ENCODE results near the gene KIAA1958.
"Not testable (repeated sequence)": the region's sequence is repeated elsewhere in the genome, so short reads cannot be mapped to it uniquely, and the experiment has no call there.

KIAA1958 gene

DNA sequence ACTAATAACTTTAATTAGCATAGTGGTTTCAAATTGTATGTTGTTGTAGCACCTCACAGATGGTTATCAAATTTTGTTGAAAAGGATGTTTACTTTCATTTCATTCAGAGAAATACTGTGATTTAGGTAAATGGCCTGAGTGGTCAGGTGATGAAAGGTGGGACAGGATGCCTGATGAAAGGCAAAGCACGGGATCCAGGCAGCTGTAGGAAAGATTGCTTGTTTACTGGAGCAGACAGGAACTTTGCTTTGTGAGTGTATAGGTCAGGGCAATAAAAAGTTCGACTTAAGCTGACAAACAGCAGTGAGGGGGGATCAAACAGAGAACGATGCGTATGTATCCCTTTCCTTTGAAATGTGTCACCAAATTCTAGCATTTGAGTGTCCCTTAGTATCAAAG is 19.0 kb downstream of the KIAA1958 start:
- ChIA-PET CTCF (no interaction called here), POLR2A (no interaction called here)
- DNase-seq (ENCODE audit: extremely low spot score): no peak
- TF ChIP-seq SUZ12 (IDR thresholded peaks at IDR 0.05) (no peak), NFRKB (IDR thresholded peaks at IDR 0.05) (no peak), CTBP1 (IDR thresholded peaks at IDR 0.05; ENCODE audit: borderline replicate concordance) (no peak), LEF1 (IDR thresholded peaks at IDR 0.05; ENCODE audit: borderline replicate concordance) (no peak), FOXK2 (IDR thresholded peaks at IDR 0.05) (no peak), BHLHE40 (IDR thresholded peaks at IDR 0.05; ENCODE audit: borderline replicate concordance) (no peak), SP1 (IDR thresholded peaks at IDR 0.05) (no peak), TARDBP (IDR thresholded peaks at IDR 0.05) (no peak), ELF4 (IDR thresholded peaks at IDR 0.05) (no peak), ARNT (IDR thresholded peaks at IDR 0.05) (no peak), L3MBTL2 (conservative IDR thresholded peaks at IDR 0.05) (no peak), FOXM1 (IDR thresholded peaks at IDR 0.05; ENCODE audit: borderline replicate concordance) (no peak)

DNA sequence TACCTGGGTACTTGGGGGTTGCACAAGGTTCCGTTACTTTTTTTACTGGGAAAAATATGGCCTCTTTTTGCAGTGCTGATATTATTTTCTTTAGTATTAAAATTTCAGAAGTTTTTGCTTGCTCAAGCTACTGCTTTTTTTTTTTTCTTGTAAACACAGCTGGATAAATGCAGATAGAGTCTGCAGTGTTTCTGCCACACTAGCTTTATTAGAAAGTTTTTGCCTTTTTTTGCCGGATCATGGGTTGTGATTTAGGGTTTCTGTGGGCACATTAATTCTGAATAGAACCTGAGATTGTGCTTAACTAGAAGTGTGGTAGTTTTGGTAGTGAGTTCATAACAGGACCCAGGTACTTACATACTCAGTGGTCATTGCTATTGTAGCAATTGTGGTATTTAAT is 19.9 kb downstream of the KIAA1958 start:
- TF ChIP-seq, protein P1, sequence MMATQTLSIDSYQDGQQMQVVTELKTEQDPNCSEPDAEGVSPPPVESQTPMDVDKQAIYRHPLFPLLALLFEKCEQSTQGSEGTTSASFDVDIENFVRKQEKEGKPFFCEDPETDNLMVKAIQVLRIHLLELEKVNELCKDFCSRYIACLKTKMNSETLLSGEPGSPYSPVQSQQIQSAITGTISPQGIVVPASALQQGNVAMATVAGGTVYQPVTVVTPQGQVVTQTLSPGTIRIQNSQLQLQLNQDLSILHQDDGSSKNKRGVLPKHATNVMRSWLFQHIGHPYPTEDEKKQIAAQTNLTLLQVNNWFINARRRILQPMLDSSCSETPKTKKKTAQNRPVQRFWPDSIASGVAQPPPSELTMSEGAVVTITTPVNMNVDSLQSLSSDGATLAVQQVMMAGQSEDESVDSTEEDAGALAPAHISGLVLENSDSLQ (IDR thresholded peaks at IDR 0.05): no peak
- TF ChIP-seq NFRKB (IDR thresholded peaks at IDR 0.05) (no peak), BHLHE40 (IDR thresholded peaks at IDR 0.05; ENCODE audit: borderline replicate concordance) (no peak), ZNF384 (IDR thresholded peaks at IDR 0.05) (no peak), LEF1 (IDR thresholded peaks at IDR 0.05; ENCODE audit: borderline replicate concordance) (no peak), FOXM1 (IDR thresholded peaks at IDR 0.05; ENCODE audit: borderline replicate concordance) (no peak), CTBP1 (IDR thresholded peaks at IDR 0.05; ENCODE audit: borderline replicate concordance) (no peak), SUZ12 (IDR thresholded peaks at IDR 0.05) (no peak), FOXK2 (IDR thresholded peaks at IDR 0.05) (no peak), SP1 (IDR thresholded peaks at IDR 0.05) (no peak), L3MBTL2 (conservative IDR thresholded peaks at IDR 0.05) (no peak), ELF4 (IDR thresholded peaks at IDR 0.05) (no peak), FOXA1 (IDR thresholded peaks at IDR 0.05) (no peak), HDGF (IDR thresholded peaks at IDR 0.05; ENCODE audit: borderline replicate concordance) (no peak), ARNT (IDR thresholded peaks at IDR 0.05) (no peak), TARDBP (IDR thresholded peaks at IDR 0.05) (no peak)
- ChIA-PET CTCF (interaction anchor here (0.6 kb wide), 1 partner anchor 187 kb away, joined by 4 read pairs; no protein-coding TSS in a partner anchor), POLR2A (no interaction called here)
- DNase-seq (ENCODE audit: extremely low spot score): no peak

DNA sequence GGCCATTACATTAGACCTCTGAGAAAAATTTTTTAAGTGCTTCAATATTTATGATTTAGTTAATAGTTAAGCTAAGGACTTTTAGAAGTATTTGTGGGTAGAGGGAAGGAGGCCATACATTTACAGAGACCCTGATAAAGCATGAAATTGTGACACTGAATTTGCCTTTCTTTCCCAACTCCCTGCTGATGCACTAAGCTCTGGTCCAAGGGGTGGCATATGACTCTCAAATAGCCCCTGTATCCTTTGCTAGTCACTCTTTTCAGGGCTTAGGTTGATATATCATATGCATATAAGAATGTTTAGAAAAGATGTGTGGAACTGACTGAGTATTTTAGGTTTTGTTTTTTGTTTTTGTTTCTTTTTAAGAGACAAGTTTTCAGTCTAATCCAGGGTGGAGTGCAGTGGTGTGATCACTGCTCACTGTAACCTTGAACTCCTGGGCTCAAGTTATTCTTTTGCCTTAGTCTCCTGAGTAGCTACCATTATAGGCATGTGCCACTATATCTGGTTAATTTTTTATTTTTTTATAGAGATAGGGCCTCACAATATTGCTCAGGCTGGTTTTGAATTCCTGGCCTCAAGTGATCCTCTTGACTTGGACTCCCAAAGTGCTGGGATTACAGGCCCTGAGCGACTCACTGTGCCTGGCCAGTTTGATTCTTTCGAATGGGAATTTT is 20.5 kb downstream of the KIAA1958 start:
- CTCF ChIA-PET: no interaction called here
- no peak for DNase-seq (ENCODE audit: extremely low spot score)
- POLR2A ChIA-PET: no interaction called here
- TF ChIP-seq LEF1 (IDR thresholded peaks at IDR 0.05; ENCODE audit: borderline replicate concordance) (no peak), CTBP1 (IDR thresholded peaks at IDR 0.05; ENCODE audit: borderline replicate concordance) (no peak), FOXK2 (IDR thresholded peaks at IDR 0.05) (no peak), FOXM1 (IDR thresholded peaks at IDR 0.05; ENCODE audit: borderline replicate concordance) (no peak), HDGF (IDR thresholded peaks at IDR 0.05; ENCODE audit: borderline replicate concordance) (no peak), SUZ12 (IDR thresholded peaks at IDR 0.05) (no peak), ELF4 (IDR thresholded peaks at IDR 0.05) (no peak), ARNT (IDR thresholded peaks at IDR 0.05) (no peak), BHLHE40 (IDR thresholded peaks at IDR 0.05; ENCODE audit: borderline replicate concordance) (no peak)

DNA sequence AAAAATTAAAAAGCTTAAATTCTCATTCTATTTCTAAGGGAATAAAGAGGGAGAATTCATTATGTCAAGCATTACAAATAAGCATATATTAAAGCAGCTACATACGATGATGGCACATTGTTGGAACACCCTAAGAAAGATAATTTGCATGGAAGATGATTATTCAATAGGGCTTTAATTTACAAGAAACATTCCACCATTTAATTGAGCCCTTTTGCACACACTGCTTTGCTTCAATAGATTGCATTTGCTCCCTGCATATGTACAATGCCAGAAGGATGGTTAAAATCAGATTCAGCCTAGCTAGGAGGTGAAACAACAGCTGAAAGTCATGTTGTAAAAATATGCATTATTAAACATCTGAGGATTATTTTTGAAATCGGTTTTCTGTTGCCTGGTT is 21.8 kb downstream of the KIAA1958 start:
- TF ChIP-seq SUZ12 (IDR thresholded peaks at IDR 0.05) (no peak), ARNT (IDR thresholded peaks at IDR 0.05) (no peak), FOXA1 (IDR thresholded peaks at IDR 0.05) (no peak), FOXK2 (IDR thresholded peaks at IDR 0.05) (no peak), ELF4 (IDR thresholded peaks at IDR 0.05) (no peak), LEF1 (IDR thresholded peaks at IDR 0.05; ENCODE audit: borderline replicate concordance) (no peak), ZNF384 (IDR thresholded peaks at IDR 0.05) (no peak), FOXM1 (IDR thresholded peaks at IDR 0.05; ENCODE audit: borderline replicate concordance) (no peak), CTBP1 (IDR thresholded peaks at IDR 0.05; ENCODE audit: borderline replicate concordance) (no peak), NFRKB (IDR thresholded peaks at IDR 0.05) (no peak), HDGF (IDR thresholded peaks at IDR 0.05; ENCODE audit: borderline replicate concordance) (no peak)
- ChIA-PET POLR2A (no interaction called here), CTCF (no interaction called here)
- DNase-seq (ENCODE audit: extremely low spot score): no peak

DNA sequence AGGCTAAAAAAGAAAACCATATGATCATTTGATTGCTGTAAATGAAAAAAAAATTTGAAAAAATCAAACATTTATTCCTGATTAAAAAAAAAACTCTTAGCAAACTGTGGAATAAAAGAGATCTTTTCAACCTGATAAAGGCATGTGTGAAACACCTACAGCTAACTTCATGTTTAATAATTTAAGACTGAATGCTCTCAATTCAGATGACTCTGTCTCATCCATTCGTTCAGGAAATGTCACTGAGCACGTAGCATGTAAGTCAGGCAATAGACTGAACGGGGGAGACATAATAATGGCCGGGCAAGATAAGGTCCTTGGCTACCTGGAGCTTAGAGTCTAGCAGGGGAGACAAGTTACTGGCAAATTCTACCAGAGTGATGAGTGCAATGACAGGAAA is 25.8 kb downstream of the KIAA1958 start:
- POLR2A ChIA-PET; CTCF ChIA-PET; DNase-seq (ENCODE audit: extremely low spot score): not testable (repeated sequence)

DNA sequence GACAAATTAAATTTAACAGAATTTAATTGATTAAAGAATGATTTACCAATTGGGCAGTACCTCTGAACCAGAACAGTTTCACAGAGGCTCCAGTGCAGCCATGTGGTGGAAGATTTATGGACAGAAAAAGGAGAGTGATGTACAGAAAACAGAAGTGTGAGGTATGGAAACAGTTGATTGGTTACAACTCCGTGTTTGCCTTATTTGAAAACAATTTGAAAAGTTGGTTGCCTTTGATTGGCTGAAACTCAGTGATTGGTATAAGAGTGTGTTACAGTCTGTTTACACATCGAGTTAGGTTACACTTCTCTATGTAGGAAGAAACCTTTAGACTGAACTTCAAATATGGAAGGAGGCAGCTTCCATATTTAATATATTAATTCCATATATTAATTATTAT is 30.1 kb downstream of the KIAA1958 start:
- CTCF ChIA-PET: interaction anchor here (0.6 to 0.7 kb wide), 2 partner anchors 57 to 71 kb away, joined by 4 read pairs; no protein-coding TSS in a partner anchor
- TF ChIP-seq SUZ12 (IDR thresholded peaks at IDR 0.05): no peak
- TF ChIP-seq ARNT (IDR thresholded peaks at IDR 0.05): no peak
- TF ChIP-seq LEF1 (IDR thresholded peaks at IDR 0.05; ENCODE audit: borderline replicate concordance): no peak
- no peak for TF ChIP-seq SP1 (IDR thresholded peaks at IDR 0.05)
- TF ChIP-seq L3MBTL2 (conservative IDR thresholded peaks at IDR 0.05): no peak
- no peak for TF ChIP-seq BHLHE40 (IDR thresholded peaks at IDR 0.05; ENCODE audit: borderline replicate concordance)
- TF ChIP-seq FOXK2 (IDR thresholded peaks at IDR 0.05): no peak
- no peak for TF ChIP-seq FOXA1 (IDR thresholded peaks at IDR 0.05)
- TF ChIP-seq FOXM1 (IDR thresholded peaks at IDR 0.05; ENCODE audit: borderline replicate concordance): no peak
- TF ChIP-seq TARDBP (IDR thresholded peaks at IDR 0.05): no peak
- TF ChIP-seq ELF4 (IDR thresholded peaks at IDR 0.05): no peak
- TF ChIP-seq NFRKB (IDR thresholded peaks at IDR 0.05): no peak
- TF ChIP-seq HDGF (IDR thresholded peaks at IDR 0.05; ENCODE audit: borderline replicate concordance): no peak
- TF ChIP-seq, protein P1 (IDR thresholded peaks at IDR 0.05): no peak
- DNase-seq (ENCODE audit: extremely low spot score): no peak
- POLR2A ChIA-PET: no interaction called here

DNA sequence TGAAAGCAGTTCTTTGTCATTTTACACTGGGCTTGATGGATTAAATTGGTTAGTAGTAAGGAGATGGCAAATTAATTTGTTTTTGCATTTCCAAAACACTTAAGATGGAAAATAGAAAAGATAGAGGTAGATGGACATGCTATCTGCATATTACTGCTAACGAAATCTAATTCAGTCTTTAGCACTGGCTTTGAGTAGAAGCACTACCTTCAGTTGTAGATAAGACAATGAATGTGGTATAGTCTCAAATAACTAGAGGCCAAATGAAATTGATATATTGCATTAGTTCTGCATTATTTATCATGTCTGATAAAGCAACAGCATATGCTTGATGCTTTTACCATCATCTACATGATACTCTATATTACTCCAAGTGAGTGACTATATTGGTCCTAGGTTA is 33.4 kb downstream of the KIAA1958 start:
- POLR2A ChIA-PET: no interaction called here
- CTCF ChIA-PET: no interaction called here
- no peak for DNase-seq (ENCODE audit: extremely low spot score)
- TF ChIP-seq L3MBTL2 (conservative IDR thresholded peaks at IDR 0.05) (no peak), BHLHE40 (IDR thresholded peaks at IDR 0.05; ENCODE audit: borderline replicate concordance) (no peak), FOXK2 (IDR thresholded peaks at IDR 0.05) (no peak), TARDBP (IDR thresholded peaks at IDR 0.05) (no peak), ZNF384 (IDR thresholded peaks at IDR 0.05) (no peak), NFRKB (IDR thresholded peaks at IDR 0.05) (no peak), LEF1 (IDR thresholded peaks at IDR 0.05; ENCODE audit: borderline replicate concordance) (no peak), SP1 (IDR thresholded peaks at IDR 0.05) (no peak), CTBP1 (IDR thresholded peaks at IDR 0.05; ENCODE audit: borderline replicate concordance) (no peak), ARNT (IDR thresholded peaks at IDR 0.05) (no peak), FOXA1 (IDR thresholded peaks at IDR 0.05) (no peak), FOXM1 (IDR thresholded peaks at IDR 0.05; ENCODE audit: borderline replicate concordance) (no peak), SUZ12 (IDR thresholded peaks at IDR 0.05) (no peak), ELF4 (IDR thresholded peaks at IDR 0.05) (no peak), HDGF (IDR thresholded peaks at IDR 0.05; ENCODE audit: borderline replicate concordance) (no peak)
- TF ChIP-seq, protein P1 (IDR thresholded peaks at IDR 0.05): no peak
